CD4-positive, alpha-beta memory T cell (primary cell): ENCODE results near the gene SAMSN1. TPM values are rescaled to one million over a fixed set of nuclear protein-coding genes. Genes with fewer than 3 reads are reported as not detected.

ENCODE experiments used
- CTCF ChIA-PET: fragments of 350-600 bp; sonication (Branson Sonifier 250); formaldehyde crosslinking; loops from one replicate; lab custom pipeline; 2021; ENCODE audit warnings: inconsistent platforms; ENCODE audit not compliant: partially characterized antibody; lab: Charles Lee
- POLR2A ChIA-PET: fragments of 350-600 bp; sonication (Branson Sonifier 250); formaldehyde crosslinking; loops from one replicate; lab custom pipeline; 2021; ENCODE audit not compliant: partially characterized antibody; lab: Charles Lee
- DNase-seq, 5 donors: peaks; one replicate each; pipeline versions ENCODE4 v3.0.0 to v3.0.0-alpha.2; 2020 to 2022; ENCODE audit warnings: mixed read lengths in 1 of 5
- H3K27ac ChIP-seq: one replicate; pipeline ENCODE4 v1.7.0; 2013; ENCODE audit warnings: low read depth, low read length
- H3K27me3 ChIP-seq: 2 replicates; pipeline ENCODE4 v1.7.0; 2013; ENCODE audit warnings: mild to moderate bottlenecking, low read length, moderate library complexity; ENCODE audit not compliant: insufficient read depth
- H3K36me3 ChIP-seq: 2 replicates; pipeline ENCODE4 v1.7.0; 2013; ENCODE audit warnings: mild to moderate bottlenecking, low read length, moderate library complexity; ENCODE audit not compliant: insufficient read depth
- H3K4me1 ChIP-seq: 2 replicates; pipeline ENCODE4 v1.7.0; 2013; ENCODE audit warnings: mild to moderate bottlenecking, low read length, moderate library complexity; ENCODE audit not compliant: insufficient read depth
- H3K4me3 ChIP-seq, 2 donors: one replicate each; pipeline ENCODE4 v1.7.0; 2013; ENCODE audit warnings: low read length in 2 of 2, mild to moderate bottlenecking in 1 of 2
- H3K9me3 ChIP-seq, 2 donors: one replicate each; pipeline ENCODE4 v1.7.0; 2013; ENCODE audit warnings: low read length in 2 of 2, control low read depth in 1 of 2; ENCODE audit not compliant: control insufficient read depth in 1 of 2
- H3K27ac Mint-ChIP-seq, 7 donors: one replicate each; pipeline ENCODE4 v1.8.0; 2020 to 2021; ENCODE audit warnings: mixed read lengths in 7 of 7, mild to moderate bottlenecking in 6 of 7, inconsistent platforms in 3 of 7, moderate library complexity in 3 of 7
- H3K27me3 Mint-ChIP-seq, 2 donors: one replicate each; pipeline ENCODE4 v1.8.0; 2020 to 2021; ENCODE audit warnings: mixed read lengths in 2 of 2
- H3K36me3 Mint-ChIP-seq, 2 donors: one replicate each; pipeline ENCODE4 v1.8.0; 2020 to 2021; ENCODE audit warnings: mixed read lengths in 2 of 2, inconsistent platforms in 1 of 2, mild to moderate bottlenecking in 1 of 2
- H3K4me1 Mint-ChIP-seq, 4 donors: one replicate each; pipeline ENCODE4 v1.8.0; 2020 to 2021; ENCODE audit warnings: mixed read lengths in 4 of 4, mild to moderate bottlenecking in 1 of 4
- H3K4me3 Mint-ChIP-seq, 8 donors: one replicate each; pipeline ENCODE4 v1.8.0; 2020 to 2021; ENCODE audit warnings: mixed read lengths in 8 of 8, mild to moderate bottlenecking in 7 of 8, moderate library complexity in 6 of 8, inconsistent platforms in 3 of 8
- H3K9me3 Mint-ChIP-seq, 8 donors: one replicate each; pipeline ENCODE4 v1.8.0; 2020 to 2021; ENCODE audit warnings: mixed read lengths in 8 of 8, mild to moderate bottlenecking in 5 of 8, inconsistent platforms in 3 of 8, moderate library complexity in 1 of 8
- intact Hi-C: fragments of 100-400 bp; cut with micrococcal nuclease; formaldehyde crosslinking; loops from one replicate; pipeline ENCODE4 v1.15.1; 2023
- polyA plus RNA-seq, 2 donors: library from polyadenylated mRNA; unstranded; fragments of 300-500 nt; fragmentation: Illumina TruSeq; gene quantifications; one replicate each; pipeline ENCODE4 v1.2.3, GENCODE V29; 2021
- total RNA-seq, 2 experiments: library from RNA; stranded (reverse); gene quantifications; one replicate each; pipeline ENCODE4 v1.2.3, GENCODE V29; 2021

Gene SAMSN1
- total and polyA plus RNA-seq, 4 experiments from 2014 or later = 50.8 to 59.5 (median 57.1) TPM

DNA sequence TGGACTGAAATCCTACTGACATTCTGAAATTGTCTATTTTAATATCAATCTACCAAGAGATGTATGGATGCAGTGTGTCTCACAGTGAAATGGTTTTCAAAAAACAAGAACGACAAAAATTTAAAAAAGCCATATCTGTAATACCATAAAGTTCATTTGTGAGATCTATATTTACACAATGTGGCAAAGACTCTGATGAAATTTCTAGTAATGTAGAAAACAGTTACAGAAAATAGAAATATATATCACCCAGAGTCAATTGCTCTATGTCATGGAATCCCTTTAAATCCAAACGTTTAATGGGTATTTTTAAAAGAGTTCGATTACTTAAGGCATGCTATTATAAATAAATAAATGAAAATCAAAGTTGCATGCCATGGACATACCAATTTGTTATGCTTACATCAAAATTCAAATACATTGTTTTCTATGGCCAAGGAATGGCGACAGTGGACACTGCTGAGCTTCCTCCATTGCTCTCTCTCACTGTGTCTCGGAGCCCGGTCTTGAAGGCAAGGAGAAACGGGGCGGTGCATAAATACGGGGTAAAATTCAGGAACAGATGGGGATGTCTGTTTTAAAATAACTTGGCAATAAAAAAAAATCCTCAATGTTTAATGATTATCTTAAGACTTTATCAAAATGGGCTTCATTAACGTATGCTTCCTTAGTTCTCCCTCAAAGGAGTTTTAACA, 37.0 kb upstream of the SAMSN1 start:
- Mint-ChIP-seq H3K27ac (peak overlapping the region in 4 of 7 donors; percentile 4 to 67 (median 26)), H3K4me1 (peaks cover 18 to 30% (median 26%) of the 10 kb centered on the region in 4 donors), H3K4me3 (no peak overlapping the region), H3K27me3 (no peaks in the 10 kb centered on the region), H3K9me3 (no peaks in the 10 kb centered on the region), H3K36me3 (no peaks in the 10 kb centered on the region)
- H3K27ac ChIP-seq = no peak overlapping the region
- DNase-seq = no peak
- CTCF ChIA-PET = no interaction called here
- H3K9me3 ChIP-seq = no peaks in the 10 kb centered on the region
- no peaks in the 10 kb centered on the region for H3K36me3 ChIP-seq
- no peak overlapping the region for H3K4me3 ChIP-seq
- H3K4me1 ChIP-seq = peaks cover 11% of the 10 kb centered on the region
- POLR2A ChIA-PET = interaction anchor here (0.9 kb wide), 1 partner anchor 11 kb away, joined by 3 read pairs; no protein-coding TSS in a partner anchor
- no peaks in the 10 kb centered on the region for H3K27me3 ChIP-seq
- intact Hi-C loops = loop anchor here (5.0 kb wide), 1 partner anchor 51 kb away; no protein-coding TSS in a partner anchor

DNA sequence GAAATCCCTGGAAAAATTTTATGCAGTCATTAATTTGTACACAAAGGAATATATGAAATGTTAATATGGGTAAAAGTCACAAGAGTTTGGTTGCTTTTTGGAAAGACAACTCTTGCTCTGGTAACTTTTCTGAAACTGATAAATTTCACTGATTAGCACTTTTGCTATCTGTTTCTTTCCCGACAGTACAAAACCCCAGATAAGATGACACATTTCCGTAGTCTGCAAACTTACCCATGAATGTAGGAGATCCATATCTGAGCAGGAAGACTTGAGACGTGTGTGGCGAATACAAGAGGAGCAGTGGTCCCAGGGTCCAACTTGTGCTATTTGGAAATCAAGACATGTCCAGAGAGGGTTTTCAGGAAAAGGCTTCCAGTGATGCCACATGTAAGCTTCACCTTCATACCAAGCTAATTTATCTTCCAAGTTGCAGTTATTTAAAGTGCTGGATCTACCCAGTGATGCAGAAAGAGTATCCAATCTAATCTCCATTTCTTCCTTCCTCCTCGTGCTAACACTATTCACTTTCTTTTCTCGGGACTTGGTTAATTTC, 35.9 kb upstream of the SAMSN1 start:
- peak overlapping the region; percentile 56 to 82 (median 75) for H3K4me3 Mint-ChIP-seq
- CTCF ChIA-PET = no interaction called here

DNA sequence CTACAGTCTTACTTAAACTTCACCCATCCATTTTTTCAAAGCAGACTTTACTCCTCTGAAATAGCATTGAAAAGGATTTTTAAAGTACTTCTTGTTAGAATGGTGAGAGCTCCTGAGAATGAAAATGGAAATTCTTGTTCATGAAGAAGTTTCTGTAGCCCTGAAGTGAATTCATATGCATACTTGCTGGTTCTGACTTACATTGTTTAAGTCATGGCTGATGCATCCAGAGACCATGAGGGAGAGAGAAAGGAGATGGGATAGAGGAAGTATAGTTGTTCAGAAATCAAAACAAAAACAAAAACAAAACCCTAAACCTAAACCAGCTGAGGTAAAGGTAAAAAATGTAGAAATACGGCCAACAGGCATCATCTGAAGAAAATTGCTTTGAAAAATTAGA, 27.1 kb upstream of the SAMSN1 start:
- ChIA-PET CTCF (no interaction called here), POLR2A (no interaction called here)
- H3K36me3 ChIP-seq = no peaks in the 10 kb centered on the region
- intact Hi-C loops = no loop called here
- Mint-ChIP-seq H3K27me3 (peaks cover 0 to 1% of the 10 kb centered on the region in 2 donors), H3K4me1 (peaks cover 0 to 12% (median 2%) of the 10 kb centered on the region in 4 donors), H3K36me3 (no peaks in the 10 kb centered on the region), H3K4me3 (no peak overlapping the region), H3K9me3 (peaks cover 0 to 4% (median 0%) of the 10 kb centered on the region in 8 donors), H3K27ac (no peak overlapping the region)
- no peak overlapping the region for H3K4me3 ChIP-seq
- no peaks in the 10 kb centered on the region for H3K27me3 ChIP-seq
- no peaks in the 10 kb centered on the region for H3K9me3 ChIP-seq
- no peaks in the 10 kb centered on the region for H3K4me1 ChIP-seq
- DNase-seq = no peak
- no peak overlapping the region for H3K27ac ChIP-seq

More for the DNA sequence above, 35.9 kb upstream of the SAMSN1 start:
- peak overlapping the region; percentile 51 to 91 (median 77) for H3K27ac Mint-ChIP-seq
- H3K36me3 Mint-ChIP-seq = no peaks in the 10 kb centered on the region
- Histone ChIP-seq H3K36me3 (no peaks in the 10 kb centered on the region), H3K27me3 (no peaks in the 10 kb centered on the region), H3K4me3 (no peak overlapping the region), H3K9me3 (no peaks in the 10 kb centered on the region), H3K27ac (no peak overlapping the region), H3K4me1 (peaks cover 11% of the 10 kb centered on the region)
- intact Hi-C loops = loop anchor here (5.0 kb wide), 1 partner anchor 50 kb away; no protein-coding TSS in a partner anchor
- peaks cover 18 to 25% (median 24%) of the 10 kb centered on the region in 4 donors for H3K4me1 Mint-ChIP-seq
- DNase-seq = peak; percentile 42 to 61 (median 49)
- POLR2A ChIA-PET = interaction anchor here (2.0 kb wide), 1 partner anchor 11 kb away, joined by 6 read pairs; no protein-coding TSS in a partner anchor
- H3K27me3 Mint-ChIP-seq = no peaks in the 10 kb centered on the region
- no peaks in the 10 kb centered on the region for H3K9me3 Mint-ChIP-seq

DNA sequence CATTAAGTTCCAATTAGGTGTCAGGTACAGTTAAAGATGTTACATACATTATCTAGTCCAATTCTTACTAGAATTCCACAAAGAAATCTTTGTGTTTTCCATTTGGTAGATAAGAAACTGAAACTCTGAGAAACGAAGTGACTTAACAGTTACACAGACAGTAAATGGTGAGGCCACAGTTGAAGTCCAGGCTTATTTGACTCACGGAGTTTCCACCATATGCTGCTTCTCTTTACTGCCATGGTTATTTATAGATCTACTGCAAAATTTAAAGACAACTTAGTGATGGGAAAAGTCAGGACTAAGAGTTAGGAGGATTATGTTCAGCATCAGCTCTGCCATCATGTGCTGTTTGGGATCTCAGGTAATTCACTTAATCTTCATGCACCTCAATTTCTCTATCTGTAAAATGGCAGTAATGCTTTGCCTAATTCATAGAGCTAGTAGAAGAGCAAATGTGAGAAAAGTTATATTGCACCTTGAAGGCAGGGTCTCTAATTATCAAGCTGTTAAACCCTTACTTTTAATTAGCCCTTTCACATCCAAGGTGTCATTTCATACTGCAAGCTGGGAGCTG, 26.2 kb upstream of the SAMSN1 start:
- CTCF ChIA-PET = interaction anchor here (0.8 to 0.9 kb wide), 2 partner anchors 21 to 30 kb away, joined by 3 read pairs; no protein-coding TSS in a partner anchor
- intact Hi-C loops = no loop called here
- POLR2A ChIA-PET = interaction anchor here (1.4 to 1.8 kb wide), 3 partner anchors 9 to 17 kb away, joined by 3 to 6 read pairs (median 5); no protein-coding TSS in a partner anchor
- H3K9me3 ChIP-seq = no peaks in the 10 kb centered on the region
- no peaks in the 10 kb centered on the region for H3K36me3 ChIP-seq
- peaks cover 0 to 4% (median 0%) of the 10 kb centered on the region in 8 donors for H3K9me3 Mint-ChIP-seq
- H3K27me3 Mint-ChIP-seq = peaks cover 0 to 1% of the 10 kb centered on the region in 2 donors
- H3K4me1 Mint-ChIP-seq = peaks cover 0 to 12% (median 2%) of the 10 kb centered on the region in 4 donors
- H3K27me3 ChIP-seq = no peaks in the 10 kb centered on the region
- peak overlapping the region in 2 of 7 donors; percentile 5 to 32 for H3K27ac Mint-ChIP-seq
- H3K27ac ChIP-seq = no peak overlapping the region
- H3K4me3 Mint-ChIP-seq = no peak overlapping the region
- no peaks in the 10 kb centered on the region for H3K36me3 Mint-ChIP-seq
- no peak for DNase-seq
- H3K4me3 ChIP-seq = no peak overlapping the region
- H3K4me1 ChIP-seq = no peaks in the 10 kb centered on the region

DNA sequence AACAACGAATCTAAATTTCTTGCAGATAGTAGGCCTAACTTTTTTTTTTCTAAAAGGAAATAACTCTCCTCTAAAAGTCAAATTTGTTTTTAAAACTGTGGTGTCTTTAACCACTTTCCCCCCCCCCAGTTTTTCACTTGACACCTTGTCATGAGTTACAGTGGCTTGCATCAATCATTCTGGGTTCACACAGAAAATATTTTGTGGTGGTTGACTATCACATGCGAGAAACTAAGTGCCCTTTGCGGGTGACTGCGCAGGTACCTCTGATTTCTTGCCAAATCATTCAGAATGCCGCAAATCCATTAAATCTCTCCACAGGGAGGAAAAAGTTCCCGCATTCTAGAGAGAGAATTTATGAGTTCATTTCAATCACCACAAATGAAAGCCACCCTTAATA, 23.8 kb upstream of the SAMSN1 start:
- H3K4me3 Mint-ChIP-seq = no peak overlapping the region
- H3K27me3 Mint-ChIP-seq = no peaks in the 10 kb centered on the region
- H3K27me3 ChIP-seq = no peaks in the 10 kb centered on the region
- no peaks in the 10 kb centered on the region for H3K36me3 ChIP-seq
- POLR2A ChIA-PET = no interaction called here
- DNase-seq = no peak
- no peaks in the 10 kb centered on the region for H3K36me3 Mint-ChIP-seq
- no peaks in the 10 kb centered on the region for H3K9me3 ChIP-seq
- no peaks in the 10 kb centered on the region for H3K4me1 ChIP-seq
- H3K27ac Mint-ChIP-seq = peak overlapping the region in 1 of 7 donors; percentile 29
- peaks cover 0 to 11% (median 3%) of the 10 kb centered on the region in 4 donors for H3K4me1 Mint-ChIP-seq
- intact Hi-C loops = no loop called here
- H3K4me3 ChIP-seq = no peak overlapping the region
- H3K9me3 Mint-ChIP-seq = no peaks in the 10 kb centered on the region
- H3K27ac ChIP-seq = no peak overlapping the region
- CTCF ChIA-PET = no interaction called here

DNA sequence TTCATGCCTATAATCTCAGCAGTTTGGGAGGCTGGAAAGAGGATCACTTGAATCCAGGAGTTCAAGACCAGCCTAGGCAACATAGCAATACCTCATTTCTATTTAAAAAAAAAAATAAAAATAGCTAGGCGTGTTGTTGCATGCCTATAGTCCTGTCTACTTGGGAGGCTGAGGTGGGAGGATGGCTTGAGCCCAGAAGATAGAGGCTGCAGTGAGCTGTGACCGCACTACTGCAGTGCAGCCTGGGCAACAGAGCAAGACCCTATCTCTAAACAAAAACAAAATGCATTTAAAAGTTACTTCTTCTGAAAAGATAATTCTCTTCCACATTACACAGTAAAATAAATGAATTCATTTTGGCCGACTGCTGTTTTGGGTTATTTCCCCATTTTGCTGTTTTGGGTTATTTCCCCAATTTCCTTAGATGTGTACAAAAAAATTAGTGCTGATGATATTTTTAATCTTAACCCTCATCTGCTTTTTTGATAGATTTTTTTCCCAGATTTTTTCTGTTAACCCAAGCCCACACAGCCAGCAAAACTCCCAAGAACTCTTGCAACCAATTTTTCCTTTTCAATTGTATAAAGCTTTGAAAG, 23.0 kb upstream of the SAMSN1 start:
- H3K36me3 ChIP-seq = no peaks in the 10 kb centered on the region
- CTCF ChIA-PET = interaction anchor here (1.1 kb wide), 1 partner anchor 12 kb away, joined by 3 read pairs; no protein-coding TSS in a partner anchor
- Mint-ChIP-seq H3K27ac (no peak overlapping the region), H3K4me3 (no peak overlapping the region), H3K27me3 (no peaks in the 10 kb centered on the region), H3K9me3 (no peaks in the 10 kb centered on the region), H3K36me3 (no peaks in the 10 kb centered on the region), H3K4me1 (peaks cover 0 to 11% (median 3%) of the 10 kb centered on the region in 4 donors)
- no peaks in the 10 kb centered on the region for H3K9me3 ChIP-seq
- H3K27me3 ChIP-seq = no peaks in the 10 kb centered on the region
- H3K4me3 ChIP-seq = no peak overlapping the region
- no peak overlapping the region for H3K27ac ChIP-seq
- POLR2A ChIA-PET = no interaction called here
- DNase-seq = no peak
- no peaks in the 10 kb centered on the region for H3K4me1 ChIP-seq
- intact Hi-C loops = no loop called here
